GM21717 (cell line): Measurements from ENCODE around the gene C1QL1.
"Not testable (repeated sequence)": the region's sequence is repeated elsewhere in the genome, so short reads cannot be mapped to it uniquely, and the experiment has no call there.

Source experiments
- ATAC-seq: cut with Tn5 transposase; IDR thresholded peaks from one replicate; pipeline ENCODE4 v1.9.1; 2021; ENCODE audit warnings: mild to moderate bottlenecking, moderate library complexity; ENCODE audit not compliant: unreplicated experiment

C1QL1 gene

GRCh38 chr17:44965481-44966234, 2.4 kb downstream of the C1QL1 start:
- ATAC-seq: no peak

- ATAC-seq: no peak
Observed at GRCh38 chr17:44961921-44962350, 6.2 kb downstream of the C1QL1 start.

GRCh38 chr17:44960691-44961090, 7.4 kb downstream of the C1QL1 start:
- ATAC-seq: no peak

GRCh38 chr17:44959821-44960531, 8.1 kb downstream of the C1QL1 start:
- ATAC-seq: no peak

- no peak for ATAC-seq
Observed at GRCh38 chr17:44956998-44957981, 10.8 kb downstream of the C1QL1 start.

- ATAC-seq: no peak
Observed at GRCh38 chr17:44955674-44956425, 12.3 kb downstream of the C1QL1 start.

GRCh38 chr17:44952946-44953475, 15.1 kb downstream of the C1QL1 start:
- ATAC-seq: no peak

- peak; percentile 18 for ATAC-seq
Observed at GRCh38 chr17:44948315-44948795, 19.7 kb downstream of the C1QL1 start.

- ATAC-seq: peak; percentile 79
Observed at GRCh38 chr17:44947461-44948314, 20.4 kb downstream of the C1QL1 start, which contains the start of gene KIF18B. Gene KIF18B (minus strand): TSS chr17:44947773. CDS start chr17:44936344, 11,429 bp downstream.

GRCh38 chr17:44945652-44946051, 22.5 kb downstream of the C1QL1 start:
- ATAC-seq: not testable (repeated sequence)

- ATAC-seq: no peak
Observed at GRCh38 chr17:44942456-44942855, 25.6 kb downstream of the C1QL1 start.

- no peak for ATAC-seq
Observed at GRCh38 chr17:44941712-44942331, 26.3 kb downstream of the C1QL1 start.

- ATAC-seq: no peak
Observed at GRCh38 chr17:44940768-44941167, 27.3 kb downstream of the C1QL1 start.

- no peak for ATAC-seq
Observed at GRCh38 chr17:44940317-44940716, 27.8 kb downstream of the C1QL1 start.

GRCh38 chr17:44935116-44935515, 33.0 kb downstream of the C1QL1 start:
- no peak for ATAC-seq

- ATAC-seq: no peak
Observed at GRCh38 chr17:44934745-44935105, 33.4 kb downstream of the C1QL1 start.

- no peak for ATAC-seq
Observed at GRCh38 chr17:44933824-44934744, 34.0 kb downstream of the C1QL1 start.

GRCh38 chr17:44932787-44933097, 35.4 kb downstream of the C1QL1 start:
- no peak for ATAC-seq
